Sigmoid colon (tissue), 7 donors: Measurements from ENCODE around the gene MRPL51. TPM values are rescaled to one million over a fixed set of nuclear protein-coding genes. Genes with fewer than 3 reads are reported as not detected.
A peak's percentile ranks its signal among the peaks of the same experiment; 100 is the strongest.
"Not testable (repeated sequence)": the region's sequence is repeated elsewhere in the genome, so short reads cannot be mapped to it uniquely, and the experiment has no call there.

Experiments
- DNase-seq: peaks from one replicate; pipeline ENCODE4 v3.0.0-alpha.2; 2019
- H3K27ac ChIP-seq, 4 donors: fragments of 200-600 bp; sonication (generic); one replicate each; pipeline ENCODE4 v1.5.1; 2016 to 2019; ENCODE audit warnings: mild to moderate bottlenecking in 1 of 4
- H3K27me3 ChIP-seq, 3 donors: fragments of 200-600 bp; sonication (generic); one replicate each; pipeline ENCODE4 v1.5.1; 2019; ENCODE audit warnings: mild to moderate bottlenecking in 1 of 3
- H3K36me3 ChIP-seq, 4 donors: fragments of 200-600 bp; sonication (generic); one replicate each; pipeline ENCODE4 v1.5.1; 2016 to 2019
- H3K4me1 ChIP-seq, 4 donors: fragments of 200-600 bp; sonication (generic); one replicate each; pipeline ENCODE4 v1.5.1; 2017 to 2019
- H3K4me3 ChIP-seq, 4 donors: fragments of 200-600 bp; sonication (generic); one replicate each; pipeline ENCODE4 v1.5.1; 2017 to 2019; ENCODE audit warnings: mild to moderate bottlenecking in 2 of 4, moderate library complexity in 1 of 4
- H3K9me3 ChIP-seq, 4 donors: fragments of 200-600 bp in 3 of 4; sonication (generic) in 3 of 4; one replicate each; pipeline versions ENCODE4 v1.5.1 to v1.6.1; 2013 to 2019
- EP300 ChIP-seq, 4 donors: sonication (generic); formaldehyde crosslinking; IDR thresholded peaks; one replicate each; pipeline ENCODE4 v1.6.1; 2017; ENCODE audit warnings: antibody characterized with exemption in 4 of 4
- POLR2A ChIP-seq, 2 donors: fragments of 450-650 bp; IDR thresholded peaks; one replicate each; pipeline ENCODE4 v1.6.1; 2016; ENCODE audit warnings: antibody characterized with exemption in 2 of 2, mild to moderate bottlenecking in 2 of 2, moderate library complexity in 2 of 2
- POLR2AphosphoS5 ChIP-seq, 4 donors: sonication (generic); formaldehyde crosslinking; IDR thresholded peaks; one replicate each; pipeline ENCODE4 v1.6.1; 2017; ENCODE audit warnings: antibody characterized with exemption in 4 of 4
- WGBS, 2 donors: extraction: QIAGEN DNeasy Blood & Tissue Kit; methylation state at CpG; one replicate each; pipeline ENCODE4 v1.1.7; 2013; 5-methylcytosine and 5-hydroxymethylcytosine counted together
- intact Hi-C: fragments of 100-400 bp; cut with DNase I; formaldehyde crosslinking; loops from one replicate; pipeline ENCODE4 v1.15.1; 2023
- polyA plus RNA-seq, 3 donors: library from polyadenylated mRNA; stranded (reverse); fragments of 200-250 nt; gene quantifications; one replicate each; pipeline ENCODE4 v1.2.3, GENCODE V29; 2013
- total RNA-seq, 4 donors: library from RNA; depleted of rRNA; stranded (reverse); fragments of >200 nt; gene quantifications; one replicate each; pipeline ENCODE4 v1.1.0, GENCODE V29; 2016
- TF ChIP-seq, protein P1 (sequence below), 4 experiments: fragments of 450-650 bp in 3 of 4; fragments of 200-600 bp in 1 of 4; IDR thresholded peaks; one replicate each; pipeline ENCODE4 v1.5.1; 2016 to 2019; ENCODE audit warnings: antibody characterized with exemption in 4 of 4, mild to moderate bottlenecking in 3 of 4, moderate library complexity in 2 of 4
- donor health status: healthy with polysubstance abuse.
- donor health status: Bipolar disorder and iron deficiency.
- donor health status: healthy.

MRPL51 gene
- total and polyA plus RNA-seq, 7 donors: 52.9 to 142 (median 113) TPM

DNA sequence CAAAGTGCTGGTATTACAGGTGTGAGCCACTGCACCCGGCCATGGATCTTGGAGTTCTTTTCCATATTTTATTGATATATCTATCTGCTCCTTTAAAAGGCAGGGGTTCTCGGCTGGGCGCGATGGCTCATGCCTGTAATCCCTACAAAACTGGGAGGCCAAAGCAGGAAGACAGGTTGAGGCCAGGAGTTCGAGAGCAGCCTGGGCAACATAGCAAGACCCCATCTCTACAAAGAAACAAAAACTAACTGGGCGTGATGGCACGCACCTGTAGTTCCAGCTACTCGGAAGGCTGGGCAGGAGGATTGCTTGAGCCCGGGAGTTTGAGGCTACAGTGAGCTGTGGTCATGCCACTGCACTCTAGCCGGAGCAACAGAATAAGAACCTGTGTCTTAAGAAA is 29.1 kb upstream of the MRPL51 start:
- Histone ChIP-seq H3K27ac (no peak overlapping the region), H3K9me3 (no peaks in the 10 kb centered on the region), H3K36me3 (peaks cover 18 to 91% (median 56%) of the 10 kb centered on the region in 4 donors), H3K4me1 (no peaks in the 10 kb centered on the region), H3K4me3 (no peak overlapping the region), H3K27me3 (no peaks in the 10 kb centered on the region)
- TF ChIP-seq, protein P1, sequence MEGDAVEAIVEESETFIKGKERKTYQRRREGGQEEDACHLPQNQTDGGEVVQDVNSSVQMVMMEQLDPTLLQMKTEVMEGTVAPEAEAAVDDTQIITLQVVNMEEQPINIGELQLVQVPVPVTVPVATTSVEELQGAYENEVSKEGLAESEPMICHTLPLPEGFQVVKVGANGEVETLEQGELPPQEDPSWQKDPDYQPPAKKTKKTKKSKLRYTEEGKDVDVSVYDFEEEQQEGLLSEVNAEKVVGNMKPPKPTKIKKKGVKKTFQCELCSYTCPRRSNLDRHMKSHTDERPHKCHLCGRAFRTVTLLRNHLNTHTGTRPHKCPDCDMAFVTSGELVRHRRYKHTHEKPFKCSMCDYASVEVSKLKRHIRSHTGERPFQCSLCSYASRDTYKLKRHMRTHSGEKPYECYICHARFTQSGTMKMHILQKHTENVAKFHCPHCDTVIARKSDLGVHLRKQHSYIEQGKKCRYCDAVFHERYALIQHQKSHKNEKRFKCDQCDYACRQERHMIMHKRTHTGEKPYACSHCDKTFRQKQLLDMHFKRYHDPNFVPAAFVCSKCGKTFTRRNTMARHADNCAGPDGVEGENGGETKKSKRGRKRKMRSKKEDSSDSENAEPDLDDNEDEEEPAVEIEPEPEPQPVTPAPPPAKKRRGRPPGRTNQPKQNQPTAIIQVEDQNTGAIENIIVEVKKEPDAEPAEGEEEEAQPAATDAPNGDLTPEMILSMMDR (IDR thresholded peaks at IDR 0.05): no peak
- TF ChIP-seq EP300 (IDR thresholded peaks at IDR 0.05): no peak
- no peak for TF ChIP-seq POLR2A (IDR thresholded peaks at IDR 0.05)
- TF ChIP-seq POLR2AphosphoS5 (IDR thresholded peaks at IDR 0.05): no peak
- intact Hi-C loops: no loop called here
- no peak for DNase-seq
- WGBS, 2 donors: 87 to 88% methylated on average over 10 of the region's 10 CpGs

DNA sequence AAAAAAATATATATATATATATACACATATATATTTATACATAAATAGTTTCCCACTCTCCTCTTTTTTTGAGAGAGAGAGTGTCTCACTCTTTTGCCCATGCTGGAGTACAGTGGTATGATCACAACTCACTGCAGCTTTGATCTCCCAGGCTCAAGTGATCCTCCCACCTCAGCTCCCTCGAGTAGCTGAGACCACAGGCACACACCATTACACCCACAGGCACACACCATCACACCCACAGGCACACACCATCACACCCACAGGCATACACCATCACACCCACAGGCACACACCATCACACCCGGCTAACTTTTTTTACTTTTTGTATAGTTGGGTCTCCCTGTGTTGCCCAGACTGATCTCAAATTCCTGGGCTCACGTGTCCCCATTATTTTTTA is 27.1 kb upstream of the MRPL51 start:
- Histone ChIP-seq H3K27ac (no peak overlapping the region), H3K4me3 (no peak overlapping the region), H3K9me3 (no peaks in the 10 kb centered on the region), H3K27me3 (no peaks in the 10 kb centered on the region), H3K4me1 (no peaks in the 10 kb centered on the region), H3K36me3 (peaks cover 20 to 91% (median 49%) of the 10 kb centered on the region in 4 donors)
- TF ChIP-seq EP300 (IDR thresholded peaks at IDR 0.05): no peak
- TF ChIP-seq POLR2AphosphoS5 (IDR thresholded peaks at IDR 0.05): no peak
- no peak for TF ChIP-seq POLR2A (IDR thresholded peaks at IDR 0.05)
- TF ChIP-seq, protein P1 (IDR thresholded peaks at IDR 0.05): no peak
- 67 to 80% methylated on average over 3 of the region's 3 CpGs for WGBS, 2 donors
- DNase-seq: no peak
- intact Hi-C loops: no loop called here

DNA sequence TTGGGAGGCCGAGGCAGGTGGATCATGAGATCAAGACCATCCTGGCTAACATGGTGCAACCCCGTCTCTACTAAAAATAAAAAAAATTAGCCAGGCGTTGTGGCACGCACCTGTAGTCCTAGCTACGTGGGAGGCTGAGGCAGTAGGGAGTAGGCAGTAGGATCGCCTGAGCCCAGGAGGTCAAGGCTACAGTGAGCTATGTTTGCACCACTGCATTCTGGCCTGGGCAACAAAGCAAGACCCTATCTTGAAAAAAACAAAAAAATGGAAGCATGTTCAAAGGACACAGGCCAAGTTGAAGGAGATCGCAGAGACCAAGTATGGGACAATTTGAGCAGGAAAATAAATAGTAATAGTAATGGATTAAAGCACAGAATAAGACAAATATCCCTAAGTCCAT is 15.0 kb upstream of the MRPL51 start:
- no peak overlapping the region for H3K4me3 ChIP-seq
- H3K4me1 ChIP-seq: peaks cover 0 to 8% (median 0%) of the 10 kb centered on the region in 4 donors
- peak overlapping the region in 1 of 4 donors; percentile 14 for H3K27ac ChIP-seq
- no peaks in the 10 kb centered on the region for H3K27me3 ChIP-seq
- intact Hi-C loops: no loop called here
- no peak for TF ChIP-seq POLR2AphosphoS5 (IDR thresholded peaks at IDR 0.05)
- H3K9me3 ChIP-seq: no peaks in the 10 kb centered on the region
- no peak for DNase-seq
- peaks cover 5 to 50% (median 9%) of the 10 kb centered on the region in 4 donors for H3K36me3 ChIP-seq
- WGBS, 2 donors: 83 to 89% methylated on average over 7 of the region's 7 CpGs

- Histone ChIP-seq H3K9me3 (no peaks in the 10 kb centered on the region), H3K4me1 (peaks cover 0 to 8% (median 0%) of the 10 kb centered on the region in 4 donors), H3K4me3 (no peak overlapping the region), H3K36me3 (peaks cover 5 to 44% (median 5%) of the 10 kb centered on the region in 4 donors), H3K27ac (peak overlapping the region in 1 of 4 donors; percentile 14), H3K27me3 (no peaks in the 10 kb centered on the region)
- intact Hi-C loops: no loop called here
- no peak for DNase-seq
- WGBS, 2 donors: 93% methylated on average over 12 of the region's 12 CpGs
- TF ChIP-seq POLR2AphosphoS5 (IDR thresholded peaks at IDR 0.05): no peak
- TF ChIP-seq EP300 (IDR thresholded peaks at IDR 0.05): no peak
- TF ChIP-seq POLR2A (IDR thresholded peaks at IDR 0.05): no peak
- TF ChIP-seq, protein P1 (IDR thresholded peaks at IDR 0.05): no peak
These were observed 14.3 kb upstream of the MRPL51 start for GRCh38 chr12:6507102-6507998.

- no peak overlapping the region for H3K4me3 ChIP-seq
- intact Hi-C loops: no loop called here
- 94 to 95% methylated on average over 2 of the region's 2 CpGs for WGBS, 2 donors
These were observed 7.4 kb upstream of the MRPL51 start for GRCh38 chr12:6500466-6500865.

GRCh38 chr12:6497291-6497690 is 4.2 kb upstream of the MRPL51 start:
- Histone ChIP-seq H3K36me3 (peaks cover 0 to 39% (median 0%) of the 10 kb centered on the region in 4 donors), H3K4me1 (peaks cover 0 to 23% (median 16%) of the 10 kb centered on the region in 4 donors)
- DNase-seq, intact Hi-C loops, H3K4me3 ChIP-seq, H3K27me3 ChIP-seq, H3K9me3 ChIP-seq, H3K27ac ChIP-seq: not testable (repeated sequence)
- 76 to 91% methylated on average over 3 of the region's 3 CpGs for WGBS, 2 donors

More at GRCh38 chr12:6500466-6500865, 7.4 kb upstream of the MRPL51 start:
- Histone ChIP-seq H3K9me3 (no peaks in the 10 kb centered on the region), H3K4me1 (peaks cover 0 to 2% (median under 1%) of the 10 kb centered on the region in 4 donors), H3K36me3 (peaks cover 0 to 55% (median 0%) of the 10 kb centered on the region in 4 donors), H3K27me3 (no peaks in the 10 kb centered on the region), H3K27ac (no peak overlapping the region)
- DNase-seq: no peak
- TF ChIP-seq, protein P1 (IDR thresholded peaks at IDR 0.05): no peak
- no peak for TF ChIP-seq POLR2A (IDR thresholded peaks at IDR 0.05)
- no peak for TF ChIP-seq EP300 (IDR thresholded peaks at IDR 0.05)
- TF ChIP-seq POLR2AphosphoS5 (IDR thresholded peaks at IDR 0.05): no peak
